HG02588 (cell line): Measurements from ENCODE around the gene TRIP12.
"Not testable (repeated sequence)": the region's sequence is repeated elsewhere in the genome, so short reads cannot be mapped to it uniquely, and the experiment has no call there.

Experiments
- ATAC-seq: cut with Tn5 transposase; IDR thresholded peaks from one replicate; pipeline ENCODE4 v1.9.1; 2021; ENCODE audit warnings: mild to moderate bottlenecking, moderate library complexity; ENCODE audit not compliant: unreplicated experiment

TRIP12 gene

GRCh38 chr2:229725716-229726574, 195.9 kb downstream of the TRIP12 start:
- no peak for ATAC-seq

- ATAC-seq = not testable (repeated sequence)
These were observed 198.6 kb downstream of the TRIP12 start for GRCh38 chr2:229723192-229723591.

GRCh38 chr2:229719926-229720647, 201.7 kb downstream of the TRIP12 start:
- ATAC-seq = no peak

- ATAC-seq = no peak
These were observed 203.8 kb downstream of the TRIP12 start for GRCh38 chr2:229718057-229718456.

GRCh38 chr2:229715895-229716507, 205.8 kb downstream of the TRIP12 start:
- ATAC-seq = no peak

GRCh38 chr2:229714736-229715541, 206.9 kb downstream of the TRIP12 start:
- ATAC-seq = peak; percentile 36

- ATAC-seq = peak; percentile 67
These were observed 207.6 kb downstream of the TRIP12 start, which contains the start of gene DNER for GRCh38 chr2:229714080-229714735. TSS of gene DNER (minus strand) at chr2:229714555. CDS start at chr2:229714423, 132 bp downstream.
